GM18507 (cell line): ENCODE measurements around the gene CEP85.
A peak's percentile ranks its signal among the peaks of the same experiment; 100 is the strongest.
"Not testable (repeated sequence)": the region's sequence is repeated elsewhere in the genome, so short reads cannot be mapped to it uniquely, and the experiment has no call there.

Experiments used
- DNase-seq: peaks from one replicate; pipeline ENCODE4 v3.0.0; 2011; ENCODE audit warnings: low read depth; ENCODE audit not compliant: insufficient read length; ENCODE audit errors: extremely low spot score
- FAIRE-seq: peaks from 2 replicates; lab custom pipeline; 2011; peaks lifted over from hg19 to GRCh38; lab: Jason Lieb, UNC

Gene CEP85

DNA sequence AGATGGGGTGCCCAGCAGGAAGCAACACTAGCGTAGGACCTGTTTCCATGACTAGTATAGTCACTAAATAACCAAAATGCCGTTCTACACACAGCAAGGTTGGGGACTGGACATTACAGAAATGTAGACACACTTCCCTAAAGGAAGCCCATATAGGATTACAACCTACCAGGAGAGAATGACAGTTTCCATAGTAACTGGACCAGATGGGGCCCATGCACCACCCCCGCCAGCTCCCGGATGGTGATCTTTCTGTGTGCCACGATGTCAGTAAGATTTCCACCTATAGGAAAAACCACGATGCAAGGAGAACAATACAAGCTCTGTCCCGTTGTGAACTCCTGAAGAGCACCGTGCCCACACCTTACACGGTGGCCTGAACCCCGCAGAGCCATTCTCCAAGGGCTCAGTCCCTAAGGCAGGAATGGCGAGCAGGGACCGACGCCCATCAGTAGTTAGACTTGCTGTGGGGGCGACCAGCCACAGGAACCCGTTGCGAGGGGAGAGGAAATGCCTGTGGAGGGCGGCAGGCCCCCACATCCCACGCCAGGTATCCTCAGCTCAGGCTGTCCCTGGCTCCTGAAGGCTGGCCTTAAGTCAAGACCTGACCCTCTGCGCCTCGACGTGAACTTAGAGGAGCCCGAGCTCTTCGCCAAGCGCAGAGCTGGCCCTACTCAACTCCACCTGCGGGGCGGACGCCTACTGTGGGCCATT is 13.6 kb upstream of the CEP85 start:
- no peak for FAIRE-seq
- no peak for DNase-seq

DNA sequence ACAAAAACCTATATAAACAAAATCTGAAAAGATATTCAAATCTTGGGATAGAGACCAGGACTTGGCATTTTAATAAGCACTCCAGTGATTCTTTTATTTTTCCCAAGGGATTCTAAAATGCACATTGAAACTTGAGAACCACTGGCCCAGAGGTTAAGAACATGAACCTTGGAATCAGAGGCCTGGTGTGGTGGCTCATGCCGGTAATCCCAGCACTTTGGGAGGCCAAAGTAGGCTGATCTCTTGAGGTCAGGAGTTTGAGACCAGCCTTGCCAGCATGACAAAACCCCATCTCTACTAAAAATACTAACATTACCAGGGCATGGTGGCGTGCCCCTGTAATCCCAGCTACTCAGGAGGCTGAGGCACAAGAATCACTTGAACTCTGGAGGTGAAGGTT is 12.9 kb upstream of the CEP85 start:
- DNase-seq (no peak), FAIRE-seq (no peak)

DNA sequence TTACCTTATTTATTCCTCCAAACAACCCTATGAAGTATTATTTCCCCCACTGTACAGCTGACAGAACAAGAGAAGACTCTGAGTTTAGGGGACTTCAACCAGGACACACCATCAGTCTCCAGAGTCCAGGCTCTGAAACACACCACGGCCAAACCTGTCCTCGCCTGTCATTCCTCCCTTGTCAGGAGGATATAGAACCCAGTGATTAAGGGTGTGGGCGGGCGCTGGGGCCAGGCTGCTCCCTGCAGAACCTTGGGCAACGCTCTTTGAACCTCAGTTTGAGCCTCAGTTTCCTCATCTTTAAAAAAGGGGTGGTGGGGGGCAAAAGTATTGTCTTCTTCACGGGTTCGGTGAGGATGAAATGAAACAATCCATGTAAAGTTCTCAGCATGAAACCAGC is 9.4 kb upstream of the CEP85 start:
- DNase-seq: no peak
- no peak for FAIRE-seq

DNA sequence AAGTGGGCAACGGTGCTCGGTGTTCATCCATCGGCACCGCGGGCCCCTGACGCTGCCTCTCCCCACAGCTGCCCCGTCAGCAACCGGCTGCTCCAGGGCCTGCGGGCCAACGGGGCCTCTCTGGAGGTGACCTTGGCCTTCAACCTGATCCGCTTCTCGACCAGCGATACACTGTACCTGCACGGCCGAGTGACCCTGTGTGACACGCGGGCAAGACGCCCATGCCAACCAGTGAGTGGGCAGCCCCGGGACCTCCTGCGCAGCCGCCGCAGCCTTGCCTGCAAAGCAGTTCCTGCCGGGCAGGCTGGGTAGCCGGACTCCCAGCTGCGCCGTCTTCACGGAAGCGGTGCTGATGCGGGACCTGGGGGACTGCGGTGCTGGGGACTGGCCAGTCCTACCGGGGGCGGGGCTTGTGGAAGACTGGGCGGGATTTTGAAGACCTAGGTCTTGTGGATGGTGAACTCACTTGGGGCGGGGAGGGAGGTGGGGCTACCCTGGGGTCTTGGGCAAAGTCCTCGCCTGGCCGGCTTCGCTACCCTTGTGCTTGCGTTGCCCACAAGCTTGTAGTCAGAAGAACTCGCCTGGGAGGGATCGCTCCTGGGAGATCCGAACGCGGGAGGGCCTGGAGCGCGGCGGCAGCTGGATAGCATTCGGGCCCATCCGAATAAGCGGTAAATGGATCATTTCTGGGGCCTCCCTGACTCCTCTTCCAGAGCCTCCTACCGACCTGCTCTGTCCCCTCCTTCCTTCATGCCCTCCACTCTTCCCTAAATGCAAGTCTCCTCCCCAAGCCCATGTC is 8.8 kb upstream of the CEP85 start:
- DNase-seq: no peak
- FAIRE-seq: no peak

DNA sequence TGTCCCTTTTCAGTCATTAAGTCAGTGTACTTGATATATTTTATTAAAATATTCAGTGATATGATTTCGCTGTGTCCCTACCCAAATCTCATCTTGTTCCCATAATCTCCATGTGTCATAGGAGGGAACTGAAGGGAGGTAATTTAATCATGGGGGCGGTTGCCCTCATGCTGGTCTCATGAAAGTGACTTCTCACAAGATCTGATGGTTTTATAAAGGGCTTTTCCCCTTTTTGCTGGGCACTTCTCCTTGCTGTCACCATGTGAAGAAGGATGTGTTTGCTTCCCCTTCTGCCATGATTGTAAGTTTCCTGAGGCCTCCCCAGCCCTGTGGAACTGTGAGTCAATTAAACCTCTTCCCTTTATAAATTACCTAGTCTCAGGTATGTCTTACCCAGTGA is 3.3 kb upstream of the CEP85 start:
- not testable (repeated sequence) for DNase-seq, FAIRE-seq

DNA sequence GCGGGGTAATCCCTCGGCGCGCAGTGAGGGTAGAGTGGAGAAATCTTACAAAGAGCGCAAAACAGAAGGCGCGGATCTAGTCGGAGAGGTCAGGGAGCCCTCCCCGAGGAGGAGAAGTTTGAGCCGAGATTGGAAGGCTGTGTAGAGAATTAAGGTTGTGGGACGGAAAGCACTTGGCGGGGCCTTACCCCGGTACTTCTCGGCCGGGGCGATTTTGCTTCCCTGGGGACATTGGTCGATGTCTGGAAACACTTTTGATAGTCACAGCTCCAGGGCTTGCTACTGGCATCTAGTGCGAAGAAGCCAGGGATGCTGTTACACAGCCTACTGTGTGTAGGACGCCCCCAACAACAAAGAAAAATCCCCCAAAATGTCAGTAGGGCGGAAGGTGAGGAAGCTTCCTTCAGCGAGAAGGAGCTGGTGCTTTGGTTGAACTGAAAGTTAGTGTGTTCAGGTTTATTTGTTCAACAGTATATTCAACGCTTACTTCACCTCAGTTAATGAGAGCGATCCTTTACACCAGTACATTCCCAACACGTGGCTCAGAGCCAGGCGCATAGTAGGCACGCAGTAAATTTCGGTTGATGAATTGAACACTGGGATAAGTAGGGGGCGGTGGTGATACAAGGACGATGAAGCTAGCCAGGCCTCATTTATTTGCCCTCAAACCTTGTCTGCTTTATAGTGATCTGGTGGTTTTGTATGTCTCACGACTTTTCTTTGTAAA is 807 bp downstream of the CEP85 start:
- no peak for DNase-seq
- FAIRE-seq: peak; percentile 73

DNA sequence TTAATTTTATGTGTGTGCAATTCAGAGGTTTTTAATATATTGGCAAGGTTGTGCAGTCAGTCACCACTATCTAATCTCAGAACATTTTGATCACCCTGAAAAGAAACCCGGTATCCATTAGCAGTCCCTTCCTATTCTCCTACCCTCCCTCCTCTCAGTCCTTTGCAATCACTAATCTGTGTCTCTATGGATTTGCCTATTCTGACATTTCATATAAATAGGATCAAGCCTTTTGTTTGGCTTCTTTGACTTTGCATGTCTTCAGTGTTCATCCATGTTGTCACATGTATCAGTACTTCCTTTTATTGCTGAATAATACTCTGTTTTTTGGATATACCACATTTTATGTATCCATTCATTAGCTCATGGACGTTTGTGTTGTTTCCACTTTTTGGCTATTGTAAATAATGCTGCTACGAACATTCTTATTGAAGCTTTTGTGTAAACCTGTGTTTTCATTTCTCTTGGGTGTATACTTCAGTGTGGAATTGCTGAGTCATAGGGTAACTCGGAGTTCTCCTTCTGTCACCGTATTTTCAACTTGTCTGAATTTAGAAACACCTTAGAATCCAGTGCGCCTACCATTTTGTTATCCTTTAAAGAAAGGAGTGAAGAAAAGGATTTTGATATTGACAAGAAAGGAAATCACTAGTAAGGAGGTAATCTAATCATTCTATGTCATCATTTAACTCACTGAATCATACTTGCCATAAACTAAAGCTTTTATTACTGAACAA is 3.4 kb downstream of the CEP85 start:
- no peak for DNase-seq
- peak; percentile 21 for FAIRE-seq

DNA sequence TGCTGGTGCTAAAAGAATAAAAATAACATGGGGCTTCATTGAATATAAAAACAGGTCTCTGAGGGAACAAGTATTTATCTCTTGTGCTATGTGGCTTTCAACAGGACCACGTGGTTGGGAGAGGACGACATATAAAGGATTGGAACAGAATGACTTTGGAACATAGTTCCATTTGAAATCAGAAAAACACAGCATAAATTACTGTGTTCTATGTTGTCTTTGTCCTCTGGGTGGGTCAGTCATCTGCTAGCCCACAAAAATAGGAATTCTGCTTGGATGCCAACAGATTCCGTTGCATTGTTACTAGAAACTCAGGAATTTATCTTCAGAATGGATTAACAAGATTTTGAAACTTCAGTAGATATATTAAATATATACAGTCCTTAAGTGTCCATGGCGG is 5.9 kb downstream of the CEP85 start:
- no peak for FAIRE-seq
- DNase-seq: no peak

DNA sequence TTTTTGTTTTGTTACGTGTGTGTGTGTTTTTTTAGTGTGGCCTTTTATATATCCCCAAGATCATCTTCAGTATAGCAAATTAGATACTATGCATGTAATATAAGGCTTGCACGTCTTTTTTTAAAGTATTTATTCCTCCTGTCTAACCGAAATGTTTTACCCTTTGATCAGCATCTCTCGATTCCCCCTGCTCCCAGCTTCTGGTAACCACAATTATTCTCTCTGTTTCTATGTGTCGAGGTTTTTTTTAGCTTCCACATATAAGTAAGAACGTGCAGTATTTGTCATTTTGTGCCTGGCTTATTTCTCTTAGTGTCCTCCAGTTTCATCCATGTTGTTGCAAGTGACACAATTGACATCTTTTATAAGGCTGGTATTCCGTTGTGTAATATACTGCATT is 18.7 kb downstream of the CEP85 start:
- FAIRE-seq (no peak), DNase-seq (no peak)

DNA sequence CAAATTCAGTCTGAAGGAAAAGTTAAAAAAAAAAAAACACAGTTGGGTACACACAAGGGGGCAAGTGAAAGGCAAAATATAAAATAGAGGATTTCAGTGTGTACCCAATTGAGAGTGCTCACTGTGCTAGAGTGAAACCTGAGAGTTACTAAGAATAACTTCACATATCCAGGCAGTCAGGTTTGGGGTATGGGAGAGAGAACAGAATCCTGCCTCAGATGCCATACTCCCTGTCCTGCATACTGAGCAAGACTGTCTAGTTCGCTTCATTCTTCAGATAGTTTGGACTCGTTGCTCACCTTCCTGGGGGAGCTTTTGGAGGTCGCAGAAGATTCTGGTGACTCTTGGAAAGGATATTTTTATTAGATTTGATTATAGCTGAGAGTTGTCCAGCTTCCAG is 20.4 kb downstream of the CEP85 start:
- DNase-seq: no peak
- FAIRE-seq: no peak

DNA sequence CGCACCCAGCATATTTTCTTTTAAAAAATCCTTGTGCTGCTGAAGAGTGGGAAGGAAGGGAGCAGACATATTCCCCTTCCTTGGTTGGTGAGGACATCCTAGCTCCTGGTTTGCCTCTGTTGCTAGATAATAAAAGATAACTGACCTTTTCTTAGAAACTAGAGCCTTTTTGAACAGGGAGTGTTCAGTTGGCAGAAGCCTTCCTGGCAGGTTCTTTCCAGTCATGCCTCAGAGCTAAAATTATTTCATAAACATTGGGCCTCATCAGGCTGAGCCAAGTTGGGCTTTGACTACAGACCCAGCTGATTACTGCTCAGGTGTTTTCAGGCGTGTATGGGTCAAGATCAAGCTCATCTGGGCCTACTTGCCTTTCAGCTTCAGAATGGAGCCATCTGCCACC is 23.2 kb downstream of the CEP85 start:
- FAIRE-seq (no peak), DNase-seq (no peak)

DNA sequence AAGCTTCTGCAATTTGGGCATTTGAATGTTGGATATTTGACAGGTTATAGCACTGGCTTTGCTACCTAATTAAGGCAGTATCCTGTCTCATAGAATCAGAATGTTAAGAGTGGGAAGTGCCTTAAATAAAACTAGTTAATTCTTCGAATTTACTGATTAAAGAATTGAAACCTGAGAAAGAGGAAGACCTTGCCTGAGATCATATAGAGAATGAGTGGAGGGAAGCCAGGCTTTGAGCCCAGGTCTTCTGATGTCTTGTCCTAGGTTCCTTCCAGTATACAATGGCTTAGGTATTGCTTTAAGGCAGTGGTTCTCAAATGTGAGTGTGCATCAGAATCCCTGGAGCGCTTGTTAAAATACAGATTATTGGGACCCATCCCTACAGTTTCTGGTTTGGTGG is 25.0 kb downstream of the CEP85 start:
- DNase-seq (no peak), FAIRE-seq (no peak)

DNA sequence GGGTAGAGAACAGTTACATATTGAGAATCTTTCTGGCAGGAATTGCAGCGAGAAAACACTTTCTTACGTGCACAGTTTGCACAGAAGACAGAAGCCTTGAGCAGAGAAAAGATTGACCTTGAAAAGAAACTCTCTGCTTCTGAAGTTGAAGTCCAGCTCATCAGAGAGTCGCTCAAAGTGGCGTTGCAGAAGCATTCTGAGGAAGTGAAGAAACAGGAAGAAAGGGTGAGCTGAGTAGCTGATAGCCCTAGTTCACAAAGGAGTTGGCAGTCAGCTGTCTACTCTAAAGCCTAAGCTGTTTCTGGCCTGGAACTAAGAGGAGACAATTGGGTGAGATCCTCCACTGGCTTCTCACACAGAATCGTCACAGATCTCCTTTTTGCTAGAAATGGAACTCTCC is 25.6 kb downstream of the CEP85 start:
- FAIRE-seq (no peak), DNase-seq (no peak)

DNA sequence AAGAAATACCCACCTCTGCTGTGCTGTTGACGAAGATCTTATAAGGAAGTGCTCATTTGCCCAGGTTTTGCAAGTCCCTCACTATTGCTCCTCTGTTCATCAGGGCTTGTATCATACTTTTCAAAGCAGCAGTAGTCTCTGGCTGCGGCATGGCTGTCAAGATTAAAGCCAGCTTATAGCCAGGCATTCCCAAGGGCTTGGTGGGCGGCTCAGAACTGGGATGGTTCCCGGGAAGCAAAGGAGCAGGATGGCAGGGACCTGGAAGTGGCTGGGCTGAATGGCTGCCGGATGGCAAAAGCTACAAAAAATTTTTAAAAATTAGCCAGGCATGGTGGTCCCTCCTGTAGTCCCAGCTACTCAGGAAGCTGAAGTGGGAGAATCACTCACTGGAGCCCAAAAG is 29.2 kb downstream of the CEP85 start:
- DNase-seq (no peak), FAIRE-seq (no peak)

DNA sequence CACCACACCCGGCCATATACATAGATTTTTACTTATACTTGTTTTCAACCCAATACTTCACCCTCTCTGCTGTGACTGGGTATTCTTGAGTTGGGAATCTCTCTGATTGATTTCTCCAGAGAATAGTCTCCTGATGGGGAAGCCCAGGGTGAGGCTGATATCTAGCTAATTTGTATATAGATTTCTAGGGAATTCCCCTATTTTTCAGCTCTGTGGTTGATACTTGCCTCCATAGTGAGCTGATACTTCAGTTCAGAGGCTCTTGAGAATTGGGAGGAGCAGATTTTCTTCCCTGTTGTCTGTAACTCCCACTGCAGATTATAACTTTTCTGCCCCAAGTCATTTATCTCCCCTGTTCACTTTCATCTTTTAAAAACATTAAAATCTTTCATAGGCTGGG is 31.4 kb downstream of the CEP85 start:
- DNase-seq: no peak

DNA sequence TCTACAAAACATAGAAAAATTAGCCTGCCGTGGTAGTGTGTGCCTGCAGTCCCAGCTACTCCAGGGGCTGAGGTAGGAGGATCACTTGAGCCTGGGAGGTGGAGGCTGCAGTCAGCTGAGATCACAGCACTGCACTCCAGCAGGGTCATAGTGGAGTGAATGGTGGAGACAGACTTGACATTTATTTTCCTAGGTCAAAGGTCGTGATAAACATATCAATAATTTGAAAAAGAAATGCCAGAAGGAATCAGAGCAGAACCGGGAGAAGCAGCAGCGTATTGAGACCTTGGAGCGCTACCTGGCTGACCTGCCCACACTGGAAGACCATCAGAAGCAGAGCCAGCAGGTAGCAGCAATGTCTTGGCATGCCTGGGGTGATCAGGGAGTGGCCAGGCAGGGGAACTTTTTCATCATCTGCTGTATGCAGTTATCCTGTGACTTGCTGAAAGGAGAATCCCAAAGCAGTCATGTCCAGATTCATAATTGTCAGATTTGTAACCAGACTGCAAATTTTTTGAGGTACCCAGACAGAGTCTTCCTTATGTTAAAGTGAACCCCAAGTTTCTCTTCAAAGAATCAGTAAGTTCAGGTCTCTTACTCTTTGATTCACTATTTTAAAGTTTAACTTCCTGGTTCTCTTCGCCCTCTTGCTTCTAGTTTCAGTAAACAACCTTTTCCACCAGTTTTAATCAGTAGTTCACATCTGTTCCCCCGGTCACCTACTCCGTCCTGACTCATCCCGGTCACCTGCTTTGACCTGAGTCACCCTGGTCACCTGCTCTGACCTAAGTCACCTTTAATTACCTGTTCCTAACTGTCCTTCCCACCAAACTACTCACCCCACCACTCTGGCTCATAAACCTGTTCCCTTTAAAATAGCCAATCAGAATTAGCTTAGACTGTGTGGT is 34.5 kb downstream of the CEP85 start:
- DNase-seq (no peak), FAIRE-seq (no peak)

More for the DNA sequence above, 31.4 kb downstream of the CEP85 start:
- no peak for FAIRE-seq

DNA sequence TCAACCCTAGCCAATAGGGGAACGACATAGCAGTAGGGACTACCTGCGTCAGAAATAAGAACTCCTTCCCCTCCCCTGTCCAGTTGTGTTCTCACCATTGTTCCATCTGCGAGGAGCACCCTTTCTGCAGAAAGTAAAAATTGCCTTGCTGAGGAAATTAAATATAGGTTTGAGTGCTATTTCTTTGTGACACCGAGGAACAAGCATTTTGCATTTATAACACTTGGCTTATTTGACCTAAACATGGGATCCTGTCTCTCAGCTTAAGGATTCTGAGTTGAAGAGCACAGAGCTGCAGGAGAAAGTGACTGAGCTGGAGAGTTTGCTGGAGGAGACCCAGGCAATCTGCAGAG is 35.2 kb downstream of the CEP85 start:
- no peak for DNase-seq

DNA sequence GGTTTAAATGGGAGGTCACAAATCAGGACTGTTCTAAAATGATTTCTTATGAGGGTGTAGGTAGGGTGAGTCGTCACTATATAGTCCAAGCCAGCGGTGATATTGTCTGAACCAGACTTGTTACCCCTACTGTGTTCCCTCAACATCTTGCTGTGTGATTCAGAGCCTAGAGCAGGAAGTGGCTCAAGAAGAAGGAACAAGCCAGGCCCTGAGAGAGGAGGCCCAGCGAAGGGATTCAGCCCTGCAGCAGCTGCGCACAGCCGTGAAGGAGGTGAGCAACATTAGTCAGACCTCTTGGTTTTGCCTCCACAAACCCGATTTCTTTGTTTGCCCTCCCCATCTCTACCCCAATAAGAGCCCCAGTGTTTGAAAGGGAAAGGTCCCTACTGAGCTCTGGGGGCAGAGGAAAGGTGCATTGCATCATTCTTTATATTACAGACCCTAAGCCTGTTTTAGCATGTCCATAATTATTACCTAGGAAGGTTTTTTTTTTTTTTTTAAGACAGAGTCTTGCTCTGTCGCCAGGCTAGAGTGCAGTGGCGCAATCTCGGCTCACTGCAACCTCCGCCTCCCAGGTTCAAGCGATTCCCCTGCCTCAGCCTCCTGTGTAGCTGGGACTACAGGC is 40.9 kb downstream of the CEP85 start:
- FAIRE-seq (no peak), DNase-seq (no peak)

More for the DNA sequence above, 35.2 kb downstream of the CEP85 start:
- FAIRE-seq: no peak
